Right atrium auricular region (tissue), 2 donors: ENCODE data around the gene BARHL1. TPM values are rescaled to one million over a fixed set of nuclear protein-coding genes. Genes with fewer than 3 reads are reported as not detected.

Experiments used
- DNase-seq: peaks from one replicate; pipeline ENCODE4 v3.0.0-alpha.2; 2019; ENCODE audit warnings: low spot score
- H3K27ac ChIP-seq, 2 donors: fragments of 200-600 bp; sonication (generic); 1 replicate in 1 of 2; 2 replicates in 1 of 2; pipeline ENCODE4 v1.5.1; 2016 to 2019
- H3K27me3 ChIP-seq, 2 donors: fragments of 200-600 bp; sonication (generic); one replicate each; pipeline versions ENCODE4 v1.5.1 to v1.6.0; 2017 to 2019
- H3K36me3 ChIP-seq: fragments of 200-600 bp; sonication (generic); one replicate; pipeline ENCODE4 v1.5.1; 2016
- H3K4me1 ChIP-seq, 2 donors: fragments of 200-600 bp; sonication (generic); one replicate each; pipeline versions ENCODE4 v1.5.1 to v1.6.0; 2017 to 2019
- H3K4me3 ChIP-seq, 2 donors: fragments of 200-600 bp; sonication (generic); 1 replicate in 1 of 2; 2 replicates in 1 of 2; pipeline ENCODE4 v1.5.1; 2017 to 2019; ENCODE audit warnings: mild to moderate bottlenecking in 1 of 2, moderate library complexity in 1 of 2
- H3K9me3 ChIP-seq, 2 donors: fragments of 200-600 bp; sonication (generic); one replicate each; pipeline ENCODE4 v1.5.1; 2019
- total RNA-seq, 2 donors: library from RNA; depleted of rRNA; stranded (reverse); fragments of >200 nt; gene quantifications; one replicate each; pipeline ENCODE4 v1.1.0, GENCODE V29; 2016
- TF ChIP-seq, protein P1 (sequence below), 2 donors: fragments of 200-600 bp; sonication (generic); IDR thresholded peaks; one replicate each; pipeline ENCODE4 v1.5.1; 2019; ENCODE audit warnings: antibody characterized with exemption in 2 of 2

The BARHL1 gene
- total RNA-seq, 2 donors from 2014 or later = not detected

DNA sequence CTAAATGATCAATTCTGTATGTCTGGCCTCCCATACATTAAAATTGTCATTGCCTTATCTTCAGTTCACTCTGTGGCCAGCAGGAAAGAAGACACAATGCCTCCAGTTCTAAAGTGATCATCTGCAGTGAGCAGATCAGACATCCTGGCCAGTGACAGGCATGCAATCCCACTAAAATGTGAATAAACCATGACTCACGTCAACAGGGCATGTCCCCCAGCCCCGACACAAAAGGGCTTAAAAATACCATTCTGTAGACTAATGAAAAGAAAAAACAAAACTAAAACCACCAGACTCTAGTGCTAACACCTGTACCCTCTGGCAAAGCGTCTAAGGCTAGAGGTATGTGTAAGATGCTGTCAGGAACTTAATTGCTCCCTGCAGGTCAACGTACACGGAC, 48.9 kb downstream of the BARHL1 start:
- TF ChIP-seq, protein P1, sequence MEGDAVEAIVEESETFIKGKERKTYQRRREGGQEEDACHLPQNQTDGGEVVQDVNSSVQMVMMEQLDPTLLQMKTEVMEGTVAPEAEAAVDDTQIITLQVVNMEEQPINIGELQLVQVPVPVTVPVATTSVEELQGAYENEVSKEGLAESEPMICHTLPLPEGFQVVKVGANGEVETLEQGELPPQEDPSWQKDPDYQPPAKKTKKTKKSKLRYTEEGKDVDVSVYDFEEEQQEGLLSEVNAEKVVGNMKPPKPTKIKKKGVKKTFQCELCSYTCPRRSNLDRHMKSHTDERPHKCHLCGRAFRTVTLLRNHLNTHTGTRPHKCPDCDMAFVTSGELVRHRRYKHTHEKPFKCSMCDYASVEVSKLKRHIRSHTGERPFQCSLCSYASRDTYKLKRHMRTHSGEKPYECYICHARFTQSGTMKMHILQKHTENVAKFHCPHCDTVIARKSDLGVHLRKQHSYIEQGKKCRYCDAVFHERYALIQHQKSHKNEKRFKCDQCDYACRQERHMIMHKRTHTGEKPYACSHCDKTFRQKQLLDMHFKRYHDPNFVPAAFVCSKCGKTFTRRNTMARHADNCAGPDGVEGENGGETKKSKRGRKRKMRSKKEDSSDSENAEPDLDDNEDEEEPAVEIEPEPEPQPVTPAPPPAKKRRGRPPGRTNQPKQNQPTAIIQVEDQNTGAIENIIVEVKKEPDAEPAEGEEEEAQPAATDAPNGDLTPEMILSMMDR (IDR thresholded peaks at IDR 0.05) = no peak
- H3K4me1 ChIP-seq = no peaks in the 10 kb centered on the region
- no peak overlapping the region for H3K4me3 ChIP-seq
- DNase-seq = no peak
- peaks cover 45% of the 10 kb centered on the region for H3K36me3 ChIP-seq
- no peak overlapping the region for H3K27ac ChIP-seq
- H3K27me3 ChIP-seq = no peaks in the 10 kb centered on the region
- H3K9me3 ChIP-seq = no peaks in the 10 kb centered on the region

DNA sequence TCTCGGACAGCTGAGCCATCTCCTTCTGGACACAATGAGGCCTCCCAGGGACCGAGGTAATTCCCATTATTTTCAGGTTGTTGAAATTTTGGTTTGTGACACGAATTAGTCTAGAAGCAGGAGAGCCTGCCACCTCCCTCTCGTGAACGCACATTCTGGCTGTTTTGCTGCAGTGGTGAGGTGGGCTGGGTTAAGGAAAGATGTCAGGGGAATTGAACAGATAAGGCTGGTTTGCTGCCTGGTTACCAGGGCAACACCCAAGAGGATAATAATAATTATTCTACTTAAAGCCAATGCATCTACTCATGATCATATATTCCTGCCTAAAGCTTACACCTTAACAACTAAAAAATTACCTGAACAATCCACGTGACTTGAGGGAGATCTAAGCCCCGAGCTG, 49.3 kb downstream of the BARHL1 start:
- no peaks in the 10 kb centered on the region for H3K4me1 ChIP-seq
- no peak overlapping the region for H3K27ac ChIP-seq
- no peak overlapping the region for H3K4me3 ChIP-seq
- TF ChIP-seq, protein P1 (IDR thresholded peaks at IDR 0.05) = no peak
- peaks cover 49% of the 10 kb centered on the region for H3K36me3 ChIP-seq
- H3K27me3 ChIP-seq = no peaks in the 10 kb centered on the region
- no peaks in the 10 kb centered on the region for H3K9me3 ChIP-seq
- DNase-seq = no peak

DNA sequence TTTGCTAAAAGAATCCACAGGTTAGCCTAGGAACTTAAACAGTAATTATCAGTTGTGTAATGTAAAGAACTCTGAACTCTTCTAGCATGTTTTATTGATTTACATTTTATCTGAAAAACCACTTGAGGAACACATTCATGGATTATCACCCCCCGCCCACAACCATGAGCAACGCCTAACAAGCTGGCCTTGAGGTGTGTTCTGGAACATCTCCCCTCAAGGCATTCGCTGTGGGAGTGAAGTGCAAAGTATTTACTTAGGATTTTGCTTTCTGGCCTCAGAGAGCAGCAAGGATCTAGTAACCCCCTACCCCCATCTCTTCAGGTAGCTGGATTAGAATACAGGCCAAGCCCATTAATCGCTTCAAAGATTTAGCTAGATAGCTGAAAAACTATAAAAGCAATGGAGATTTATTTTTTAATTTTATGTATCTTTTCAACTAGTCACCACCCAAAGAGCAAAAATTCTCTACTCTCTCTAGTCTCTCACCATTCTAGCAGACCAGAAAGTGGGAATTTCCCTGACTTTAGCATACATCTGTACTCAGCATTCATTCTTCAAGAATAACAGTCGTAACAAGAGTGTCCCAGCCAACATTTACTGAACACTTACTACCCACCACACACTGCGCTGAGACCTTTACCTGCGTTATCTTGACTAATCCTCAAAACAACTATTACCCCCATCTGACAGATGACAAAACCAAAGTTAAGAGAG, 50.2 kb downstream of the BARHL1 start:
- Histone ChIP-seq H3K36me3 (peaks cover 43% of the 10 kb centered on the region), H3K4me1 (no peaks in the 10 kb centered on the region), H3K27me3 (no peaks in the 10 kb centered on the region), H3K27ac (no peak overlapping the region), H3K4me3 (no peak overlapping the region), H3K9me3 (no peaks in the 10 kb centered on the region)
- TF ChIP-seq, protein P1 (IDR thresholded peaks at IDR 0.05) = no peak
- DNase-seq = no peak

DNA sequence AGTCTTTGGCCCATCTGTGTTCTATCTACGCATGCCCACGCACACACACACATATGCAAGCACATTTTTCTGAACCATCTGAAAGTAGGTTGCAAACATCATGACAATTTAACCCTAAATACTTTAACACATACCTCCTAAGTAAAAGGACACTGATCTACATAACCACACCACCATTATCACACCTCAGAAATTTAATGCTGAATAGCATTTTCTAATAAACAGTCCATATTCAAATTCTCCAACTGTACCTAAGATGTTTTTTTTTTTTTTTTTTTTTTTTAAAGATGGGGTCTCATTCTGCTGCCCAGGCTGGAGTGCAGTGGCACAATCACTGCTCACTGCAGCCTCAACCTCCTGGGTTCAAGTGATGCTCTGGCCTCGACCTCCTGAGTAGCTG, 51.9 kb downstream of the BARHL1 start:
- H3K36me3 ChIP-seq = peaks cover 46% of the 10 kb centered on the region
- TF ChIP-seq, protein P1 (IDR thresholded peaks at IDR 0.05) = no peak

DNA sequence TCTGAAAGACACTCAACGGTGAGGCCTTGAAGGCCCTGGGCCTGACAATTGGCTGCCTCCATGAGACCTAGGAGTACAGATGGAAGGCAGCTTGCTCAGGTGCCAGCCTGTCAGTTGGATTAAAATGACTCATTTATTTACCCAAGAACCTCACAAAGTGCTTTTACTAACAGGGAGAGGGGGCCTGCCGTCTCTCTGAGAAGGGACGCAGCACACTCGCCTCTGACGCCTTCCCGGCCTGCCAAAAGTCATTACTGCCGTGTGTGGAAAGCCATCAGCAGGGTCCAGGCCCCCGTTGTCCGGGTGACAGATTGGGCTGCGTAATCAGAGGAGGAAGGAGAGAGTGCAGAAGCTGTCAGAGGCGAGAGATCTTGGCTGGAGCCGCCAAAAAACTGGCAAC, 54.9 kb downstream of the BARHL1 start:
- DNase-seq = no peak
- TF ChIP-seq, protein P1 (IDR thresholded peaks at IDR 0.05) = no peak
- Histone ChIP-seq H3K36me3 (peaks cover 45% of the 10 kb centered on the region), H3K9me3 (no peaks in the 10 kb centered on the region), H3K4me3 (no peak overlapping the region), H3K4me1 (no peaks in the 10 kb centered on the region), H3K27me3 (no peaks in the 10 kb centered on the region), H3K27ac (no peak overlapping the region)

More for the DNA sequence above, 51.9 kb downstream of the BARHL1 start:
- DNase-seq = no peak
- Histone ChIP-seq H3K4me3 (no peak overlapping the region), H3K27ac (no peak overlapping the region), H3K4me1 (no peaks in the 10 kb centered on the region), H3K27me3 (no peaks in the 10 kb centered on the region), H3K9me3 (no peaks in the 10 kb centered on the region)

DNA sequence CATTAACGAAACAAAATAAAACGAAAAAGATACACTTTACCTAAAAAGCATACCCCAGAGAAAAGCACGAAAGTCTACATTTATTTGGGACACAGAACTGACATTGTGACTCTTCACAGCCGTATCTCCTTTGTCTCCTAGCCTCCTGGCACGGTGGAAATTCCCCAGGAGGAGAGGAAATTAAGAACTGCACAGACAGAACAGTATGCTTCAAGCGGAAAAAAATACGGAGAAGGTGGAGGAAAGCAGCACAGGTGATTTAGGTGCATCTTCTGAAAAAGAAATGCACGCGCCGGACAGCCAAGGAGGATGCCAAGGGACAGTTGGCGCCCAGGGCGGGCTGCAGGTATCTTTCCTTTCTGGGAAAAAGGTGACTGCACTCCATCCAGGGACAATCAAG, 55.4 kb downstream of the BARHL1 start:
- Histone ChIP-seq H3K36me3 (peaks cover 47% of the 10 kb centered on the region), H3K4me3 (no peak overlapping the region)

More for the DNA sequence above, 55.4 kb downstream of the BARHL1 start:
- no peak for DNase-seq
- TF ChIP-seq, protein P1 (IDR thresholded peaks at IDR 0.05) = no peak
- Histone ChIP-seq H3K27ac (no peak overlapping the region), H3K9me3 (no peaks in the 10 kb centered on the region), H3K4me1 (no peaks in the 10 kb centered on the region), H3K27me3 (no peaks in the 10 kb centered on the region)
